ENCODE measurements around the gene ATG9A. TPM values are rescaled to one million over a fixed set of nuclear protein-coding genes. Genes with fewer than 3 reads are reported as not detected.

Gene ATG9A
- total and polyA plus RNA-seq, 2 donors (not counting 1 experiment from before 2014, with no cell fraction given), result 41.8 to 65.5 TPM

- H4K20me1 ChIP-seq (ENCODE audit: control insufficient read depth, insufficient read depth, low read length, poor library complexity, severe bottlenecking), result peaks cover 14% of the 10 kb centered on the region
- peak overlapping the region; percentile 53 to 82 (median 76) for H3K4me3 ChIP-seq (ENCODE audit: control extremely low read depth in 1 of 5, extremely low read depth in 1 of 5, insufficient read depth in 1 of 5, low read depth in 2 of 5, low read length in 4 of 5)
- CTCF ChIA-PET, result interaction anchor here (0.6 to 5.7 kb wide), 17 partner anchors 13 to 308 kb away, joined by 3 to 63 read pairs (median 5); partner anchors contain the start of genes ABCB6, ANKZF1, ATG9A and CNPPD1
- peak overlapping the region; percentile 79 for H2AFZ ChIP-seq (ENCODE audit: insufficient read depth, low read depth, low read length, poor library complexity, severe bottlenecking)
- H3K9ac ChIP-seq (ENCODE audit: low read length), result peak overlapping the region; percentile 71
- POLR2A ChIA-PET, result interaction anchor here (0.6 to 3.0 kb wide), 14 partner anchors 8 to 182 kb away, joined by 3 to 46 read pairs (median 6); partner anchors contain the start of genes ANKZF1, ATG9A, CNPPD1 and DNAJB2
- peaks cover 12 to 17% of the 10 kb centered on the region in 2 donors for H3K4me1 ChIP-seq (ENCODE audit: control insufficient read depth in 2 of 2, insufficient read depth in 2 of 2, low read length in 2 of 2)
- 19% methylated on average over 6 of the region's 7 CpGs for WGBS (ENCODE audit: insufficient coverage)
- TF ChIP-seq CTCF (IDR thresholded peaks at IDR 0.05), result no peak
- no peak for TF ChIP-seq EZH2 (IDR thresholded peaks at IDR 0.05; ENCODE audit: borderline replicate concordance, insufficient read depth, low read depth, low read length, poor library complexity, severe bottlenecking)
- H3K27me3 ChIP-seq (replicated peaks in 1 of 4; ENCODE audit: control extremely low read depth in 1 of 4, control insufficient read depth in 3 of 4, insufficient read depth in 4 of 4, low read length in 3 of 4), result no peaks in the 10 kb centered on the region
- no peaks in the 10 kb centered on the region for H3K9me3 ChIP-seq (ENCODE audit: control extremely low read depth in 1 of 3, control insufficient read depth in 2 of 3, insufficient read depth in 1 of 3, low read length in 2 of 3)
- H3K4me2 ChIP-seq (replicated peaks; ENCODE audit: low read depth, low read length, poor library complexity, severe bottlenecking), result peak overlapping the region; percentile 80
- Mint-ChIP-seq H3K9me3 (ENCODE audit: insufficient read depth) (no peaks in the 10 kb centered on the region), H3K4me3 (peak overlapping the region; percentile 96), H3K27ac (peak overlapping the region; percentile 98), H3K4me1 (peaks cover 23% of the 10 kb centered on the region), H3K27me3 (peaks cover 2% of the 10 kb centered on the region)
- DNase-seq (no peak), ATAC-seq (ENCODE audit: low read depth) (no peak)
- peak overlapping the region; percentile 84 to 94 for H3K27ac ChIP-seq (ENCODE audit: low read length in 2 of 2)
- H3K79me2 ChIP-seq (ENCODE audit: control insufficient read depth, insufficient read depth, low read length), result peaks cover 6% of the 10 kb centered on the region
- peaks cover 7 to 24% of the 10 kb centered on the region in 2 experiments for H3K36me3 ChIP-seq (replicated peaks in 1 of 2; ENCODE audit: control extremely low read depth in 1 of 2, control insufficient read depth in 1 of 2, extremely low read depth in 1 of 2, insufficient read depth in 2 of 2, low read length in 1 of 2)
- intact Hi-C loops (cut with micrococcal nuclease), result loop anchor here (1.0 to 2.0 kb wide), 7 partner anchors 13 to 88 kb away; partner anchors contain the start of genes DNAJB2, GLB1L, NHEJ1 and RETREG2
These were observed 23.5 kb downstream of the ATG9A start for GRCh38 chr2:219205981-219206327.

GRCh38 chr2:219205165-219205538 lies 24.3 kb downstream of the ATG9A start:
- no peak overlapping the region for H3K4me3 Mint-ChIP-seq
- no peak overlapping the region for H3K9ac ChIP-seq (ENCODE audit: low read length)
- H3K9me3 ChIP-seq (ENCODE audit: control extremely low read depth in 1 of 3, control insufficient read depth in 2 of 3, insufficient read depth in 1 of 3, low read length in 2 of 3), result no peaks in the 10 kb centered on the region
- no peak overlapping the region for H3K27ac ChIP-seq (ENCODE audit: low read length in 2 of 2)
- no peak overlapping the region for H2AFZ ChIP-seq (ENCODE audit: insufficient read depth, low read depth, low read length, poor library complexity, severe bottlenecking)
- H3K27me3 Mint-ChIP-seq, result peaks cover 3% of the 10 kb centered on the region
- H3K27me3 ChIP-seq (replicated peaks in 1 of 4; ENCODE audit: control extremely low read depth in 1 of 4, control insufficient read depth in 3 of 4, insufficient read depth in 4 of 4, low read length in 3 of 4), result no peaks in the 10 kb centered on the region
- ChIA-PET POLR2A (interaction anchor here (1.5 to 3.0 kb wide), 4 partner anchors 24 to 48 kb away, joined by 4 to 46 read pairs (median 7); partner anchors contain the start of genes ANKZF1, ATG9A, CNPPD1 and RETREG2), CTCF (interaction anchor here (1.1 to 5.7 kb wide), 3 partner anchors 31 to 90 kb away, joined by 4 to 63 read pairs (median 22); partner anchors contain the start of genes CNPPD1, GLB1L and STK16)
- H4K20me1 ChIP-seq (ENCODE audit: control insufficient read depth, insufficient read depth, low read length, poor library complexity, severe bottlenecking), result peaks cover 14% of the 10 kb centered on the region
- intact Hi-C loops (cut with micrococcal nuclease), result no loop called here
- ATAC-seq (ENCODE audit: low read depth) (no peak), DNase-seq (no peak)
- H3K79me2 ChIP-seq (ENCODE audit: control insufficient read depth, insufficient read depth, low read length), result peaks cover 6% of the 10 kb centered on the region
- H3K36me3 ChIP-seq (replicated peaks in 1 of 2; ENCODE audit: control extremely low read depth in 1 of 2, control insufficient read depth in 1 of 2, extremely low read depth in 1 of 2, insufficient read depth in 2 of 2, low read length in 1 of 2), result peaks cover 7 to 23% of the 10 kb centered on the region in 2 experiments
- H3K4me2 ChIP-seq (replicated peaks; ENCODE audit: low read depth, low read length, poor library complexity, severe bottlenecking), result no peak overlapping the region
- TF ChIP-seq EZH2 (IDR thresholded peaks at IDR 0.05; ENCODE audit: borderline replicate concordance, insufficient read depth, low read depth, low read length, poor library complexity, severe bottlenecking) (no peak), CTCF (IDR thresholded peaks at IDR 0.05) (no peak)
- H3K4me1 ChIP-seq (ENCODE audit: control insufficient read depth in 2 of 2, insufficient read depth in 2 of 2, low read length in 2 of 2), result peaks cover 12 to 15% of the 10 kb centered on the region in 2 donors
- H3K4me3 ChIP-seq (ENCODE audit: control extremely low read depth in 1 of 5, extremely low read depth in 1 of 5, insufficient read depth in 1 of 5, low read depth in 2 of 5, low read length in 4 of 5), result no peak overlapping the region
- H3K9me3 Mint-ChIP-seq (ENCODE audit: insufficient read depth), result no peaks in the 10 kb centered on the region
- peaks cover 21% of the 10 kb centered on the region for H3K4me1 Mint-ChIP-seq
- WGBS (ENCODE audit: insufficient coverage), result 83% methylated on average over 1 of the region's 5 CpGs
- H3K27ac Mint-ChIP-seq, result no peak overlapping the region
